Measurements from ENCODE around the gene CTTNBP2NL.

The CTTNBP2NL gene

GRCh38 chr1:112457241-112457640 lies 61.2 kb downstream of the CTTNBP2NL start:
- Histone ChIP-seq H3K36me3 (ENCODE audit: control insufficient read depth in 2 of 2, insufficient read depth in 1 of 2, low read length in 2 of 2) (peaks cover 0 to 58% of the 10 kb centered on the region in 2 experiments; a peak in 2 of 3 replicates), H3K4me1 (ENCODE audit: control insufficient read depth, insufficient read depth, low read length) (no peaks in the 10 kb centered on the region), H3K9me3 (ENCODE audit: control insufficient read depth, insufficient read depth, low read depth, low read length) (no peaks in the 10 kb centered on the region), H3K27ac (ENCODE audit: extremely low read depth, low read depth, low read length) (no peak overlapping the region), H3K4me3 (ENCODE audit: low read depth, low read length) (no peak overlapping the region)
- no peak for TF ChIP-seq ZBTB20 (tag by site-specific recombination; IDR thresholded peaks at IDR 0.05)
- TF ChIP-seq RBAK (tag by site-specific recombination; IDR thresholded peaks at IDR 0.05), result no peak
- TF ChIP-seq ZBTB26 (tag by site-specific recombination; optimal IDR thresholded peaks at IDR 0.05), result no peak
- TF ChIP-seq REST (tag by site-specific recombination; IDR thresholded peaks at IDR 0.05), result no peak
- TF ChIP-seq ZNF777 (tag by site-specific recombination; IDR thresholded peaks at IDR 0.05; ENCODE audit: borderline replicate concordance), result no peak
- no peak for TF ChIP-seq ZNF518A (tag by site-specific recombination; conservative IDR thresholded peaks at IDR 0.05; ENCODE audit: low read depth)
- TF ChIP-seq ZNF37A (tag by site-specific recombination; IDR thresholded peaks at IDR 0.05), result no peak
- no peak for TF ChIP-seq ZNF791 (tag by site-specific recombination; IDR thresholded peaks at IDR 0.05)
- no peak for TF ChIP-seq ZNF214 (tag by site-specific recombination; IDR thresholded peaks at IDR 0.05; ENCODE audit: borderline replicate concordance)
- CTCF ChIA-PET, result interaction anchor here (0.6 to 2.7 kb wide), 5 partner anchors 9 to 88 kb away, joined by 3 to 13 read pairs (median 3); partner anchors contain the start of gene CTTNBP2NL
- POLR2A ChIA-PET, result no interaction called here

- H3K27ac ChIP-seq (ENCODE audit: extremely low read depth, low read depth, low read length), result no peak overlapping the region
- H3K9me3 ChIP-seq (ENCODE audit: control insufficient read depth, insufficient read depth, low read depth, low read length), result no peaks in the 10 kb centered on the region
- H3K36me3 ChIP-seq (ENCODE audit: control insufficient read depth in 2 of 2, insufficient read depth in 1 of 2, low read length in 2 of 2), result peaks cover 0 to 53% of the 10 kb centered on the region in 2 experiments; a peak in 2 of 3 replicates
- no peaks in the 10 kb centered on the region for H3K4me1 ChIP-seq (ENCODE audit: control insufficient read depth, insufficient read depth, low read length)
- no peak for TF ChIP-seq KLF17 (tag by site-specific recombination; IDR thresholded peaks at IDR 0.05)
- ChIA-PET CTCF (interaction anchor here (0.7 to 2.7 kb wide), 3 partner anchors 8 to 67 kb away, joined by 3 to 13 read pairs (median 3); partner anchors contain the start of gene CTTNBP2NL), POLR2A (no interaction called here)
- no peak overlapping the region for H3K4me3 ChIP-seq (ENCODE audit: low read depth, low read length)
Observed at GRCh38 chr1:112457955-112458354, 61.9 kb downstream of the CTTNBP2NL start.

Measured in HEK293 (cell line).